MCF 10A (cell line): ENCODE results near the gene UBTD2. TPM values are rescaled to one million over a fixed set of nuclear protein-coding genes. Genes with fewer than 3 reads are reported as not detected.
A peak's percentile ranks its signal among the peaks of the same experiment; 100 is the strongest.

Experiments used
- BruUV-seq: library from RNA; stranded (reverse); fragments of 400-500 nt; replicated peaks from 2 replicates; lab custom pipeline; 2021; lab: Mats Ljungman, UMichigan
- CTCF ChIA-PET: fragments of 300-600 bp; sonication (Branson Sonifier 250); formaldehyde crosslinking; extraction: SDS; loops from one replicate; lab custom pipeline; 2021; ENCODE audit warnings: antibody characterized with exemption, inconsistent platforms; lab: Yijun Ruan, JAX
- POLR2A ChIA-PET: fragments of 300-600, 350-650 bp; sonication (Branson Sonifier 250); formaldehyde crosslinking; extraction: SDS; loops from one replicate; lab custom pipeline; 2020; ENCODE audit warnings: antibody characterized with exemption, inconsistent platforms; lab: Yijun Ruan, JAX
- DNase-seq: peaks from one replicate; pipeline ENCODE4 v3.0.0-alpha.2; 2018; ENCODE audit not compliant: unreplicated experiment
- H3K27ac Mint-ChIP-seq: one replicate; pipeline ENCODE4 v1.8.0; 2022; ENCODE audit warnings: mild to moderate bottlenecking, low read depth, mixed read lengths; ENCODE audit not compliant: unreplicated experiment
- H3K27me3 Mint-ChIP-seq: one replicate; pipeline ENCODE4 v1.8.0; 2022; ENCODE audit warnings: mixed read lengths; ENCODE audit not compliant: insufficient read depth, unreplicated experiment
- H3K36me3 Mint-ChIP-seq: one replicate; pipeline ENCODE4 v1.8.0; 2022; ENCODE audit warnings: mild to moderate bottlenecking, moderate library complexity, mixed read lengths; ENCODE audit not compliant: insufficient read depth, unreplicated experiment
- H3K4me1 Mint-ChIP-seq: one replicate; pipeline ENCODE4 v1.8.0; 2022; ENCODE audit warnings: mixed read lengths; ENCODE audit not compliant: insufficient read depth, unreplicated experiment
- H3K4me3 Mint-ChIP-seq: one replicate; pipeline ENCODE4 v1.8.0; 2022; ENCODE audit warnings: mild to moderate bottlenecking, moderate library complexity, mixed read lengths; ENCODE audit not compliant: unreplicated experiment
- H3K9me3 Mint-ChIP-seq: one replicate; pipeline ENCODE4 v1.8.0; 2022; ENCODE audit warnings: mixed read lengths; ENCODE audit not compliant: unreplicated experiment
- CTCF ChIP-seq: fragments of 200-600 bp; IDR thresholded peaks from one replicate; pipeline ENCODE4 v1.8.0; 2022; ENCODE audit warnings: antibody characterized with exemption, mild to moderate bottlenecking; ENCODE audit not compliant: unreplicated experiment
- intact Hi-C: fragments of 100-400 bp; cut with micrococcal nuclease; formaldehyde crosslinking; loops from 2 replicates; pipeline ENCODE4 v1.14.1; 2022
- total RNA-seq: library from RNA; stranded (reverse); gene quantifications from 2 replicates; pipeline ENCODE4 v1.2.3, GENCODE V29; 2022

Gene UBTD2
- total RNA-seq, 1 experiment from 2014 or later: 24.1 TPM

GRCh38 chr5:172322028-172322965 is 38.7 kb upstream of the UBTD2 start:
- no peak for TF ChIP-seq CTCF
- CTCF ChIA-PET: interaction anchor here (0.7 to 1.2 kb wide), 4 partner anchors 12 to 1348 kb away, joined by 3 to 5 read pairs (median 4); no protein-coding TSS in a partner anchor
- Mint-ChIP-seq H3K27ac (peak overlapping the region; percentile 18), H3K4me1 (peaks cover 20% of the 10 kb centered on the region), H3K9me3 (no peaks in the 10 kb centered on the region), H3K4me3 (no peak overlapping the region), H3K27me3 (no peaks in the 10 kb centered on the region), H3K36me3 (peaks cover 7% of the 10 kb centered on the region)
- peak; percentile 31 for DNase-seq
- no TSS peak for BruUV-seq
- intact Hi-C loops: no loop called here
- POLR2A ChIA-PET: interaction anchor here (0.6 to 0.8 kb wide), 2 partner anchors 39 to 190 kb away, joined by 3 read pairs; partner anchors contain the start of gene UBTD2

GRCh38 chr5:172321593-172321992 is 38.0 kb upstream of the UBTD2 start:
- no peak for DNase-seq
- no peak overlapping the region for H3K27ac Mint-ChIP-seq
- CTCF ChIA-PET: interaction anchor here (0.6 to 1.1 kb wide), 4 partner anchors 23 to 1348 kb away, joined by 3 to 5 read pairs (median 3); no protein-coding TSS in a partner anchor

GRCh38 chr5:172319708-172320441 is 36.3 kb upstream of the UBTD2 start:
- Mint-ChIP-seq H3K4me1 (peaks cover 26% of the 10 kb centered on the region), H3K27me3 (no peaks in the 10 kb centered on the region), H3K27ac (peak overlapping the region; percentile 63), H3K36me3 (peaks cover 7% of the 10 kb centered on the region), H3K9me3 (no peaks in the 10 kb centered on the region), H3K4me3 (no peak overlapping the region)
- no peak for DNase-seq
- BruUV-seq: no TSS peak
- ChIA-PET CTCF (interaction anchor here (0.6 to 1.2 kb wide), 5 partner anchors 26 to 206 kb away, joined by 3 read pairs; no protein-coding TSS in a partner anchor), POLR2A (interaction anchor here (0.8 to 1.3 kb wide), 6 partner anchors 16 to 124 kb away, joined by 3 to 4 read pairs (median 3); no protein-coding TSS in a partner anchor)
- intact Hi-C loops: no loop called here
- no peak for TF ChIP-seq CTCF

More at GRCh38 chr5:172321593-172321992, 38.0 kb upstream of the UBTD2 start:
- no TSS peak for BruUV-seq
- no peak for TF ChIP-seq CTCF
- H3K4me1 Mint-ChIP-seq: peaks cover 20% of the 10 kb centered on the region
- H3K9me3 Mint-ChIP-seq: no peaks in the 10 kb centered on the region
- POLR2A ChIA-PET: no interaction called here
- no peaks in the 10 kb centered on the region for H3K27me3 Mint-ChIP-seq
- peaks cover 7% of the 10 kb centered on the region for H3K36me3 Mint-ChIP-seq
- intact Hi-C loops: no loop called here
- no peak overlapping the region for H3K4me3 Mint-ChIP-seq
